ENCODE results near the gene PCDH9.

Gene PCDH9

GRCh38 chr13:66958611-66959010 lies 271.5 kb downstream of the PCDH9 start:
- no peak for TF ChIP-seq CTCF (IDR thresholded peaks at IDR 0.05; ENCODE audit: borderline replicate concordance, insufficient read depth, low read depth, low read length)
- no peak overlapping the region for H3K4me3 ChIP-seq (ENCODE audit: low read depth, low read length)

- TF ChIP-seq CTCF (IDR thresholded peaks at IDR 0.05; ENCODE audit: borderline replicate concordance, insufficient read depth, low read depth, low read length) = no peak
- H3K4me3 ChIP-seq (ENCODE audit: low read depth, low read length) = no peak overlapping the region
Observed at GRCh38 chr13:66952507-66952906, 277.6 kb downstream of the PCDH9 start.

- H3K4me3 ChIP-seq (ENCODE audit: low read depth, low read length) = no peak overlapping the region
- TF ChIP-seq CTCF (IDR thresholded peaks at IDR 0.05; ENCODE audit: borderline replicate concordance, insufficient read depth, low read depth, low read length) = no peak
Observed at GRCh38 chr13:66951426-66951825, 278.7 kb downstream of the PCDH9 start.

- no peak for TF ChIP-seq CTCF (IDR thresholded peaks at IDR 0.05; ENCODE audit: borderline replicate concordance, insufficient read depth, low read depth, low read length)
- H3K4me3 ChIP-seq (ENCODE audit: low read depth, low read length) = no peak overlapping the region
Observed at GRCh38 chr13:66950666-66951065, 279.5 kb downstream of the PCDH9 start.

- no peak overlapping the region for H3K4me3 ChIP-seq (ENCODE audit: low read depth, low read length)
- TF ChIP-seq CTCF (IDR thresholded peaks at IDR 0.05; ENCODE audit: borderline replicate concordance, insufficient read depth, low read depth, low read length) = no peak
Observed at GRCh38 chr13:66948910-66949309, 281.2 kb downstream of the PCDH9 start.

GRCh38 chr13:66943530-66943929 lies 286.6 kb downstream of the PCDH9 start:
- TF ChIP-seq CTCF (IDR thresholded peaks at IDR 0.05; ENCODE audit: borderline replicate concordance, insufficient read depth, low read depth, low read length) = no peak
- no peak overlapping the region for H3K4me3 ChIP-seq (ENCODE audit: low read depth, low read length)

GRCh38 chr13:66940113-66940512 lies 290.0 kb downstream of the PCDH9 start:
- no peak for TF ChIP-seq CTCF (IDR thresholded peaks at IDR 0.05; ENCODE audit: borderline replicate concordance, insufficient read depth, low read depth, low read length)
- H3K4me3 ChIP-seq (ENCODE audit: low read depth, low read length) = no peak overlapping the region
